Adrenal gland (tissue), 12 donors: ENCODE data around the gene ARHGEF5. TPM values are rescaled to one million over a fixed set of nuclear protein-coding genes. Genes with fewer than 3 reads are reported as not detected.
"Not testable (repeated sequence)": the region's sequence is repeated elsewhere in the genome, so short reads cannot be mapped to it uniquely, and the experiment has no call there.

Experiments
- DNase-seq, 7 donors: peaks; one replicate each; pipeline ENCODE4 v3.0.0-alpha.2; 2019 to 2020
- H3K27ac ChIP-seq, 5 donors: fragments of 200-600 bp; sonication (generic) in 4 of 5; 1 replicate in 3 of 5; 2 replicates in 2 of 5; pipeline versions ENCODE4 v1.5.1 to v1.8.0; 2016 to 2020; ENCODE audit warnings: mild to moderate bottlenecking in 1 of 5
- H3K27me3 ChIP-seq: fragments of 200-600 bp; 2 replicates; pipeline ENCODE4 v1.8.0; 2021
- H3K36me3 ChIP-seq, 2 donors: fragments of 200-600 bp; replicated peaks in 1 of 2; 1 replicate in 1 of 2; 2 replicates in 1 of 2; pipeline versions ENCODE4 v1.5.1 to v1.8.0; 2018 to 2022
- H3K4me1 ChIP-seq, 2 donors: fragments of 200-600 bp; replicated peaks in 1 of 2; 1 replicate in 1 of 2; 2 replicates in 1 of 2; pipeline versions ENCODE4 v1.5.1 to v1.8.0; 2018 to 2021
- H3K4me3 ChIP-seq, 4 donors: fragments of 200-600 bp; sonication (generic) in 3 of 4; one replicate each; pipeline ENCODE4 v1.5.1; 2016 to 2018
- H3K9me3 ChIP-seq, 3 donors: fragments of 200-600 bp; sonication (generic) in 1 of 3; replicated peaks in 1 of 3; 1 replicate in 2 of 3; 2 replicates in 1 of 3; pipeline versions ENCODE4 v1.5.1 to v1.8.0; 2016 to 2021
- CTCF ChIP-seq, 6 experiments: fragments of 450-650 bp in 4 of 6; fragments of 200-600 bp in 2 of 6; sonication (generic) in 1 of 6; IDR thresholded peaks; 1 replicate in 5 of 6; 2 replicates in 1 of 6; pipeline versions ENCODE4 v1.5.1 to v1.8.0; 2016 to 2021; ENCODE audit warnings: antibody characterized with exemption in 6 of 6, mild to moderate bottlenecking in 2 of 6, moderate library complexity in 1 of 6
- POLR2A ChIP-seq, 2 donors: fragments of 450-650 bp; IDR thresholded peaks; one replicate each; pipeline ENCODE4 v1.6.1; 2017; ENCODE audit warnings: antibody characterized with exemption in 2 of 2, mild to moderate bottlenecking in 2 of 2, moderate library complexity in 1 of 2
- WGBS, 4 donors: extraction: QIAGEN DNeasy Blood & Tissue Kit in 2 of 4; methylation state at CpG; one replicate each; pipeline versions ENCODE4 v1.1.5 to v1.1.7; 2013 to 2017; 5-methylcytosine and 5-hydroxymethylcytosine counted together
- intact Hi-C, 2 donors: fragments of 100-400 bp; cut with DNase I; formaldehyde crosslinking; loops; one replicate each; pipeline versions ENCODE4 v1.14.1 to v1.15.0; 2022 to 2023
- polyA plus RNA-seq, 3 donors: library from polyadenylated mRNA; stranded (reverse); fragments of 200-250 nt in 2 of 3; fragments of 350-450 nt in 1 of 3; fragmentation: Illumina TruSeq in 1 of 3; extraction: RNeasy Lipid Tissue Mini Kit (QIAGEN cat#74804) in 1 of 3; gene quantifications; one replicate each; pipeline ENCODE4 v1.2.3, GENCODE V29; 2013 to 2014
- total RNA-seq, 9 donors: library from RNA; depleted of rRNA in 4 of 9; stranded (reverse); fragments of >200 nt in 4 of 9; fragments of 120-200 nt in 1 of 9; fragmentation: NEBNext Ultra II Directional in 1 of 9; extraction: Animal tissue kit (Norgen Biotek cat#: 25700) in 1 of 9; gene quantifications; one replicate each; pipeline versions ENCODE4 v1.1.0 to v1.2.4, GENCODE V29; 2013 to 2023
- donor health status: healthy with polysubstance abuse.
- donor health status: Bipolar disorder and iron deficiency.
- donor health status: DM: yes; HTN: yes; CAD: no.
- donor health status: DM: no; HTN: no; CAD: no.
- donor health status: DM: no; HTN: no; CAD: no.
- donor health status: DM: yes; HTN: yes; CAD: no.

ARHGEF5 gene
- total and polyA plus RNA-seq, 12 donors = 0.50 to 10.1 (median 4.8) TPM

- no peak for DNase-seq
- intact Hi-C loops = no loop called here
- Histone ChIP-seq H3K4me1 (no peaks in the 10 kb centered on the region), H3K27me3 (no peaks in the 10 kb centered on the region), H3K27ac (no peak overlapping the region), H3K9me3 (no peaks in the 10 kb centered on the region), H3K36me3 (no peaks in the 10 kb centered on the region), H3K4me3 (no peak overlapping the region)
- TF ChIP-seq CTCF (IDR thresholded peaks at IDR 0.05) = no peak
- no peak for TF ChIP-seq POLR2A (IDR thresholded peaks at IDR 0.05)
Observed at GRCh38 chr7:144415858-144416257, 60.7 kb downstream of the ARHGEF5 start.

GRCh38 chr7:144416341-144416740 is 61.1 kb downstream of the ARHGEF5 start:
- DNase-seq = no peak
- no peaks in the 10 kb centered on the region for H3K4me1 ChIP-seq
- no peaks in the 10 kb centered on the region for H3K27me3 ChIP-seq
- H3K9me3 ChIP-seq = no peaks in the 10 kb centered on the region
- no peaks in the 10 kb centered on the region for H3K36me3 ChIP-seq
- H3K27ac ChIP-seq = no peak overlapping the region
- H3K4me3 ChIP-seq = no peak overlapping the region
- TF ChIP-seq CTCF (IDR thresholded peaks at IDR 0.05) (no peak), POLR2A (IDR thresholded peaks at IDR 0.05) (no peak)
- intact Hi-C loops = no loop called here

GRCh38 chr7:144418931-144419330 is 63.7 kb downstream of the ARHGEF5 start:
- H3K9me3 ChIP-seq, DNase-seq, H3K4me1 ChIP-seq, H3K4me3 ChIP-seq, intact Hi-C loops, H3K36me3 ChIP-seq, H3K27ac ChIP-seq, H3K27me3 ChIP-seq: not testable (repeated sequence)
- WGBS, 4 donors = 84 to 91% (median 90%) methylated on average over 4 of the region's 4 CpGs

- WGBS, 4 donors = 23 to 53% (median 48%) methylated on average over 1 to 2 of the region's 2 CpGs
- H3K27me3 ChIP-seq = not testable (repeated sequence)
Observed at GRCh38 chr7:144427539-144427938, 72.3 kb downstream of the ARHGEF5 start.

GRCh38 chr7:144428431-144428830 is 73.2 kb downstream of the ARHGEF5 start:
- 76 to 82% (median 77%) methylated on average over 2 of the region's 2 CpGs for WGBS, 4 donors
- intact Hi-C loops = no loop called here

More at GRCh38 chr7:144427539-144427938, 72.3 kb downstream of the ARHGEF5 start:
- H3K36me3 ChIP-seq, H3K4me1 ChIP-seq, H3K27ac ChIP-seq, intact Hi-C loops, H3K4me3 ChIP-seq, DNase-seq, H3K9me3 ChIP-seq: not testable (repeated sequence)

More at GRCh38 chr7:144428431-144428830, 73.2 kb downstream of the ARHGEF5 start:
- Histone ChIP-seq H3K9me3 (no peaks in the 10 kb centered on the region), H3K27me3 (no peaks in the 10 kb centered on the region), H3K4me1 (no peaks in the 10 kb centered on the region), H3K4me3 (no peak overlapping the region), H3K27ac (no peak overlapping the region), H3K36me3 (no peaks in the 10 kb centered on the region)
- DNase-seq = no peak
- TF ChIP-seq CTCF (IDR thresholded peaks at IDR 0.05) (no peak), POLR2A (IDR thresholded peaks at IDR 0.05) (no peak)

Other genes with a start within 250 kb of the ARHGEF5 start
- gene OR2A2, start 245.8 kb upstream of the ARHGEF5 start, total RNA-seq = not detected
- not detected for gene OR2A2, start 245.8 kb upstream of the ARHGEF5 start, polyA plus RNA-seq
- gene OR2A14, start 232.2 kb upstream of the ARHGEF5 start, total RNA-seq = not detected
- gene OR2A14, start 232.2 kb upstream of the ARHGEF5 start, polyA plus RNA-seq = not detected
- gene CTAGE4, start 171.9 kb upstream of the ARHGEF5 start, total RNA-seq = 1 to 10 TPM in 1 of 9 donors, under 1 TPM in 5, not detected in 3; 0.23 to 2.3 (median 0.35) TPM
- gene CTAGE4, start 171.9 kb upstream of the ARHGEF5 start, polyA plus RNA-seq = 1 to 10 TPM in 1 of 3 donors, under 1 TPM in 1, not detected in 1; 0.88 to 1.1 TPM
- 1 to 10 TPM in 7 of 9 donors, under 1 TPM in 2; 0.44 to 2.9 (median 1.1) TPM for gene ARHGEF35, start 159.6 kb upstream of the ARHGEF5 start, total RNA-seq
- gene ARHGEF35, start 159.6 kb upstream of the ARHGEF5 start, polyA plus RNA-seq = 1 to 10 TPM; 1.5 to 2.8 (median 1.8) TPM
- under 1 TPM in 3 of 9 donors, not detected in 6; 0.11 to 0.18 (median 0.14) TPM for gene OR2A42, start 115.8 kb upstream of the ARHGEF5 start, total RNA-seq
- gene OR2A42, start 115.8 kb upstream of the ARHGEF5 start, polyA plus RNA-seq = under 1 TPM; 0.07 to 0.16 (median 0.11) TPM
- 1 to 10 TPM in 2 of 9 donors, under 1 TPM in 6, not detected in 1; 0.36 to 3.2 (median 0.88) TPM for gene OR2A7, start 90.6 kb upstream of the ARHGEF5 start, total RNA-seq
- gene OR2A7, start 90.6 kb upstream of the ARHGEF5 start, polyA plus RNA-seq = under 1 TPM in 2 of 3 donors, not detected in 1; 0.37 to 0.40 TPM
- gene CTAGE8, start 86.1 kb upstream of the ARHGEF5 start, total RNA-seq = 1 to 10 TPM in 1 of 9 donors, under 1 TPM in 2, not detected in 6; 0.22 to 1.9 (median 0.87) TPM
- gene CTAGE8, start 86.1 kb upstream of the ARHGEF5 start, polyA plus RNA-seq = under 1 TPM in 2 of 3 donors, not detected in 1; 0.24 to 0.40 TPM
- gene OR2A1, start 43.0 kb upstream of the ARHGEF5 start, total RNA-seq = under 1 TPM in 3 of 9 donors, not detected in 6; 0.11 to 0.20 (median 0.14) TPM
- under 1 TPM in 2 of 3 donors, not detected in 1; 0.13 to 0.16 TPM for gene OR2A1, start 43.0 kb upstream of the ARHGEF5 start, polyA plus RNA-seq
- gene NOBOX, start 48.3 kb downstream of the ARHGEF5 start, total RNA-seq = not detected
- not detected for gene NOBOX, start 48.3 kb downstream of the ARHGEF5 start, polyA plus RNA-seq